Spinal cord (tissue), 10 donors: Measurements from ENCODE around the gene C14orf132. TPM values are rescaled to one million over a fixed set of nuclear protein-coding genes. Genes with fewer than 3 reads are reported as not detected.
A peak's percentile ranks its signal among the peaks of the same experiment; 100 is the strongest.

Source experiments
- DNase-seq, 6 donors: peaks; one replicate each; pipeline versions ENCODE4 v3.0.0 to v3.0.0-alpha.2; 2013 to 2015; ENCODE audit warnings: low spot score in 6 of 6, low read depth in 4 of 6
- H3K27ac ChIP-seq: one replicate; pipeline ENCODE4 v1.5.1; 2013; ENCODE audit warnings: low read depth, low read length, control low read depth
- H3K27me3 ChIP-seq: one replicate; pipeline ENCODE4 v1.6.1; 2013; ENCODE audit warnings: low read length; ENCODE audit not compliant: control insufficient read depth, insufficient read depth
- H3K36me3 ChIP-seq: one replicate; pipeline ENCODE4 v1.6.1; 2013; ENCODE audit warnings: low read length; ENCODE audit not compliant: control insufficient read depth, insufficient read depth
- H3K4me1 ChIP-seq: one replicate; pipeline ENCODE4 v1.6.1; 2013; ENCODE audit warnings: low read length; ENCODE audit not compliant: control insufficient read depth, insufficient read depth
- H3K4me3 ChIP-seq: one replicate; pipeline ENCODE4 v1.5.1; 2013; ENCODE audit warnings: low read depth, low read length, control low read depth
- H3K9me3 ChIP-seq: one replicate; pipeline ENCODE4 v1.6.1; 2013; ENCODE audit warnings: low read length; ENCODE audit not compliant: control insufficient read depth, insufficient read depth
- WGBS: methylation state at CpG from one replicate; pipeline ENCODE4 v1.1.5; 2013; ENCODE audit warnings: missing lambda C conversion rate; ENCODE audit not compliant: insufficient coverage; 5-methylcytosine and 5-hydroxymethylcytosine counted together
- polyA plus RNA-seq, 2 donors: library from polyadenylated mRNA; unstranded; fragments of 120-200 nt; gene quantifications; one replicate each; pipeline ENCODE4 v1.2.1, GENCODE V29; 2013; ENCODE audit not compliant: insufficient read length in 2 of 2
- small RNA-seq: library from RNA; depleted of rRNA; stranded (forward); fragments of <200 nt; gene quantifications from one replicate; pipeline ENCODE3, GENCODE V24; 2014; ENCODE audit warnings: low replicate concordance
- total RNA-seq, 2 donors: library from RNA; depleted of rRNA in 1 of 2; stranded (reverse); fragments of 120-200 nt in 1 of 2; fragments of >200 nt in 1 of 2; gene quantifications; one replicate each; pipeline versions ENCODE4 v1.2.3 to v1.2.4, GENCODE V29; 2013 to 2014
- donor health status: healthy.

Gene C14orf132
- total and polyA plus RNA-seq, 4 donors = 33.3 to 125 (median 76.0) TPM

DNA sequence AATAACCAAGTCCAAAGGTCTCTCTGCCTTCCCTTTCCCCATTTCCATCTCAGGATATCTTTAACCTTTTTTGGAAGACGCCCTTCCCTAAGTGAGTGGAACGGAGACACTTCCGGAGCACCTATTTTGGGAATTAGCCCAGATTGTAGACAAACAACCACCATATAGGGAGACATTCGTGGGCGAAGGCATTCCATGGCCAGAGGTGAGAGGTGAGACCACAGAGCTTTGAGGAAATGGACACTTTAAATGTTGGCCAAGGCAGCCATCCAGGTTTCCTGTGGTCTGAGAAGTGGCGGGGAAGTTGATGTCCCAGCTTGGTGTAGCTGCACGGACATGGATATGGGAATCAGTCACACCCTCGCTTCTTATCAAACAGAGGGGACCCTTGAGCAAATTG is 96.1 kb downstream of the C14orf132 start:
- Histone ChIP-seq H3K27me3 (no peaks in the 10 kb centered on the region), H3K4me3 (no peak overlapping the region), H3K4me1 (no peaks in the 10 kb centered on the region), H3K36me3 (no peaks in the 10 kb centered on the region), H3K9me3 (peaks cover 3% of the 10 kb centered on the region), H3K27ac (no peak overlapping the region)
- DNase-seq = no peak
- 91% methylated on average over 4 of the region's 8 CpGs for WGBS

- no peaks in the 10 kb centered on the region for H3K36me3 ChIP-seq
- 36% methylated on average over 2 of the region's 4 CpGs for WGBS
- H3K27ac ChIP-seq = no peak overlapping the region
- H3K4me1 ChIP-seq = no peaks in the 10 kb centered on the region
- H3K27me3 ChIP-seq = no peaks in the 10 kb centered on the region
- H3K9me3 ChIP-seq = peaks cover 3% of the 10 kb centered on the region
- peak in 1 of 6 donors; percentile 28 for DNase-seq
- H3K4me3 ChIP-seq = no peak overlapping the region
Measured at GRCh38 chr14:96136371-96137005, 97.3 kb downstream of the C14orf132 start.

DNA sequence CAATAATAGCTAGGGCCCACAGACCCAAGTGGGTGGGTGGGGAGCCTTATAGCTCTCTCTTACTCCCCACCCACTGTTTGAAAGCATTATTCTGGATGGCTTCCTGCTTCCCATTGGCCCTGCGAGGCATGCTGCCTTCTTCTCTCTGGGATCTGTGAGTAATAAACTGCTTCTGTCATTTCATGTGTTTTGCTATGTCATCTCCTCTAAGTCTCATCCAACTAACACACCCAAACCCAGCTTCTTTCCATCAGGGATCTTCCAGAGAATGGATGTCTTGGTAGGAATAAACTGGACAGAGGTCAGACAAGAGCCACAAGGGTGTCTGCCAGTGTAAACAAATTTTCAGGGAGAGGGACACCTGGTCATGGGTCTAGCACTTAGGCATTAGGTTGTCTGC is 99.1 kb downstream of the C14orf132 start:
- no peak overlapping the region for H3K27ac ChIP-seq
- no peaks in the 10 kb centered on the region for H3K36me3 ChIP-seq
- no peak overlapping the region for H3K4me3 ChIP-seq
- H3K9me3 ChIP-seq = peaks cover 4% of the 10 kb centered on the region
- H3K27me3 ChIP-seq = no peaks in the 10 kb centered on the region
- H3K4me1 ChIP-seq = no peaks in the 10 kb centered on the region
- DNase-seq = no peak
- WGBS = no CpG with 5 or more reads among the region's 1 CpG

GRCh38 chr14:96139169-96139568 is 100.0 kb downstream of the C14orf132 start:
- Histone ChIP-seq H3K36me3 (no peaks in the 10 kb centered on the region), H3K4me3 (no peak overlapping the region), H3K27me3 (no peaks in the 10 kb centered on the region), H3K4me1 (no peaks in the 10 kb centered on the region), H3K9me3 (peaks cover 7% of the 10 kb centered on the region), H3K27ac (no peak overlapping the region)
- DNase-seq = no peak
- WGBS = no CpG with 5 or more reads among the region's 1 CpG

- WGBS = no CpG with 5 or more reads among the region's 2 CpGs
- H3K27me3 ChIP-seq = no peaks in the 10 kb centered on the region
- no peaks in the 10 kb centered on the region for H3K4me1 ChIP-seq
- no peak overlapping the region for H3K4me3 ChIP-seq
- no peak overlapping the region for H3K27ac ChIP-seq
- no peaks in the 10 kb centered on the region for H3K36me3 ChIP-seq
- peaks cover 9% of the 10 kb centered on the region for H3K9me3 ChIP-seq
- no peak for DNase-seq
Measured at GRCh38 chr14:96139879-96140278, 100.7 kb downstream of the C14orf132 start.

DNA sequence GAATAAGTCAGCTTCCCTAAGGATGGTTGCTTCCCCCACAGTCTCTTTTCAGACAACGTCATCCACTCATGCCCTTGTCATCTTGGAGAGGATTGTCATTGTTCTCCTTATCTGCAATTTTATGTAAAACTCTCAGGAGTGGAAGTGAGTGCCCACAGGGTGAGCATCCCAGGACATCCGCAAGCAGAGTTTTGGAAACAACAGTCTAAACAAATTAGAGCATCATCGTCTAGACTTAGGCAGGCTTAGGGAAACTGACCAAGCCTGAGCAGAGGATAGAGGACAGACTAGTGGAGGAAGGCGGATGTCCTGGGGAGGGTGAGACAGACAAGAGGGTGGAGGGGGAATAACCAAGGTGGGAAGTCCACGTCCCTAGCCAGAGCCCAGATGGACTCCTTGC is 101.8 kb downstream of the C14orf132 start:
- DNase-seq = no peak
- peaks cover 9% of the 10 kb centered on the region for H3K9me3 ChIP-seq
- no peaks in the 10 kb centered on the region for H3K4me1 ChIP-seq
- no peak overlapping the region for H3K4me3 ChIP-seq
- no peaks in the 10 kb centered on the region for H3K27me3 ChIP-seq
- no peaks in the 10 kb centered on the region for H3K36me3 ChIP-seq
- 95% methylated on average over 4 of the region's 5 CpGs for WGBS
- H3K27ac ChIP-seq = no peak overlapping the region

Small RNA genes lying within 50 kb of the gene (small RNA-seq; reads per million reads assigned to genes)
- not detected for gene AL137190.1

Other genes starting within 250 kb of the C14orf132 start
- gene TUNAR, start 162.5 kb upstream of the C14orf132 start, total RNA-seq = 10 to 100 TPM in 1 of 2 donors, 1 to 10 TPM in 1; 9.6 to 43.6 TPM
- gene TUNAR, start 162.5 kb upstream of the C14orf132 start, polyA plus RNA-seq = 10 to 100 TPM; 86.4 to 97.1 TPM
- 1 to 10 TPM; 2.8 to 3.4 TPM for gene BDKRB2, start 165.5 kb downstream of the C14orf132 start, total RNA-seq
- 1 to 10 TPM; 1.3 to 1.4 TPM for gene BDKRB2, start 165.5 kb downstream of the C14orf132 start, polyA plus RNA-seq
- gene BDKRB1, start 216.8 kb downstream of the C14orf132 start, total RNA-seq = under 1 TPM in 1 of 2 donors, not detected in 1; 0.28 TPM
- gene BDKRB1, start 216.8 kb downstream of the C14orf132 start, polyA plus RNA-seq = under 1 TPM in 1 of 2 donors, not detected in 1; 0.95 TPM